Loucy (cell line): ENCODE measurements around the gene PLCXD1.

ENCODE experiments used
- H2AFZ ChIP-seq: fragments of 200-600 bp; sonication (generic); 2 replicates; pipeline ENCODE4 v1.6.0; 2016; ENCODE audit warnings: antibody characterized with exemption, mild to moderate bottlenecking, low read length, moderate library complexity
- H3F3A ChIP-seq: fragments of 200-600 bp; 2 replicates; pipeline ENCODE4 v1.6.0; 2016; ENCODE audit warnings: antibody characterized with exemption, low read depth, mild to moderate bottlenecking
- H3K27me3 ChIP-seq: fragments of 200-600 bp; sonication (generic); 2 replicates; pipeline ENCODE4 v1.6.1; 2014; ENCODE audit warnings: low read length, mild to moderate bottlenecking; ENCODE audit not compliant: insufficient read depth, poor library complexity, severe bottlenecking
- H3K36me3 ChIP-seq: fragments of 200-600 bp; sonication (generic); 2 replicates; pipeline ENCODE4 v1.6.1; 2016; ENCODE audit warnings: low read length; ENCODE audit not compliant: insufficient read depth
- H3K4me1 ChIP-seq: fragments of 200-600 bp; sonication (generic); 2 replicates; pipeline ENCODE4 v1.5.1; 2014; ENCODE audit warnings: low read length, mild to moderate bottlenecking; ENCODE audit not compliant: insufficient read depth, poor library complexity, severe bottlenecking
- H3K4me2 ChIP-seq: fragments of 200-600 bp; sonication (generic); 2 replicates; pipeline ENCODE4 v1.6.0; 2014; ENCODE audit warnings: antibody characterized with exemption, low read length, low read depth, mild to moderate bottlenecking; ENCODE audit not compliant: poor library complexity, severe bottlenecking
- H3K4me3 ChIP-seq: fragments of 200-600 bp; sonication (generic); 2 replicates; pipeline ENCODE4 v1.5.1; 2014; ENCODE audit warnings: low read length, mild to moderate bottlenecking, mixed read lengths; ENCODE audit not compliant: poor library complexity, severe bottlenecking
- H3K79me2 ChIP-seq: fragments of 200-600 bp; sonication (generic); 2 replicates; pipeline ENCODE4 v1.6.1; 2014; ENCODE audit warnings: low read length; ENCODE audit not compliant: insufficient read depth
- H3K9ac ChIP-seq: fragments of 200-600 bp; sonication (generic); 2 replicates; pipeline ENCODE4 v1.6.0; 2014; ENCODE audit warnings: mild to moderate bottlenecking, low read depth, low read length, moderate library complexity; ENCODE audit not compliant: poor library complexity, severe bottlenecking
- H3K9me2 ChIP-seq: fragments of 200-600 bp; sonication (generic); replicated peaks from 2 replicates; pipeline ENCODE4 v1.6.1; 2016; ENCODE audit warnings: low read depth, low read length, mixed read lengths
- H3K9me3 ChIP-seq: fragments of 200-600 bp; sonication (generic); 2 replicates; pipeline ENCODE4 v1.6.1; 2014; ENCODE audit warnings: mild to moderate bottlenecking, antibody characterized with exemption, low read length, low read depth; ENCODE audit not compliant: insufficient read depth
- H4K20me1 ChIP-seq: fragments of 200-600 bp; sonication (generic); 2 replicates; pipeline ENCODE4 v1.6.0; 2014; ENCODE audit warnings: antibody characterized with exemption, low read length, mild to moderate bottlenecking; ENCODE audit not compliant: insufficient read depth, poor library complexity, severe bottlenecking
- CTCF ChIP-seq: fragments of 200-600 bp; sonication (generic); conservative IDR thresholded peaks from 2 replicates; pipeline ENCODE4 v1.5.1; 2014; ENCODE audit warnings: mild to moderate bottlenecking, antibody characterized with exemption, low read length
- EZH2phosphoT487 ChIP-seq: fragments of 200-600 bp; IDR thresholded peaks from 2 replicates; pipeline ENCODE4 v1.6.1; 2018; ENCODE audit warnings: antibody characterized with exemption, mild to moderate bottlenecking, moderate library complexity, borderline replicate concordance

Gene PLCXD1

GRCh38 chrX:267771-268261, 13.4 kb upstream of the PLCXD1 start:
- Histone ChIP-seq H3K9me2 (no peaks in the 10 kb centered on the region), H4K20me1 (no peaks in the 10 kb centered on the region), H3K4me2 (no peak overlapping the region), H3K27me3 (no peaks in the 10 kb centered on the region), H3K4me1 (no peaks in the 10 kb centered on the region), H3K36me3 (no peaks in the 10 kb centered on the region), H3K4me3 (no peak overlapping the region), H3K9me3 (no peaks in the 10 kb centered on the region), H3K79me2 (no peaks in the 10 kb centered on the region), H3F3A (no peaks in the 10 kb centered on the region), H3K9ac (no peak overlapping the region), H2AFZ (no peak overlapping the region)
- no peak for TF ChIP-seq CTCF
- TF ChIP-seq EZH2phosphoT487: no peak

- TF ChIP-seq CTCF (no peak), EZH2phosphoT487 (no peak)
- H3K9me3 ChIP-seq: no peaks in the 10 kb centered on the region
These were observed 10.3 kb upstream of the PLCXD1 start for GRCh38 chrX:270848-271367.

GRCh38 chrX:274904-275475, 6.2 kb upstream of the PLCXD1 start:
- peak overlapping the region; percentile 88 for H3K4me3 ChIP-seq

More at GRCh38 chrX:270848-271367, 10.3 kb upstream of the PLCXD1 start:
- H3F3A ChIP-seq: no peaks in the 10 kb centered on the region
- H4K20me1 ChIP-seq: no peaks in the 10 kb centered on the region
- H3K9me2 ChIP-seq: no peaks in the 10 kb centered on the region
- peaks cover 5% of the 10 kb centered on the region for H3K4me1 ChIP-seq
- no peak overlapping the region for H3K4me2 ChIP-seq
- H3K9ac ChIP-seq: no peak overlapping the region
- H3K27me3 ChIP-seq: no peaks in the 10 kb centered on the region
- H3K36me3 ChIP-seq: no peaks in the 10 kb centered on the region
- H3K4me3 ChIP-seq: no peak overlapping the region
- no peaks in the 10 kb centered on the region for H3K79me2 ChIP-seq
- no peak overlapping the region for H2AFZ ChIP-seq

More at GRCh38 chrX:274904-275475, 6.2 kb upstream of the PLCXD1 start:
- peak overlapping the region; percentile 55; the same call in 1 of the 2 replicates for H2AFZ ChIP-seq
- H3K9me2 ChIP-seq: no peaks in the 10 kb centered on the region
- TF ChIP-seq CTCF: no peak
- TF ChIP-seq EZH2phosphoT487: no peak
- no peaks in the 10 kb centered on the region for H4K20me1 ChIP-seq
- H3K27me3 ChIP-seq: no peaks in the 10 kb centered on the region
- no peaks in the 10 kb centered on the region for H3F3A ChIP-seq
- H3K4me1 ChIP-seq: peaks cover 16% of the 10 kb centered on the region
- peak overlapping the region; percentile 92 for H3K4me2 ChIP-seq
- peaks cover 8% of the 10 kb centered on the region; the same call in 1 of the 2 replicates for H3K79me2 ChIP-seq
- H3K9me3 ChIP-seq: no peaks in the 10 kb centered on the region
- peak overlapping the region; percentile 97 for H3K9ac ChIP-seq
- H3K36me3 ChIP-seq: no peaks in the 10 kb centered on the region
